ENCODE results near the gene TRMT44. TPM values are rescaled to one million over a fixed set of nuclear protein-coding genes. Genes with fewer than 3 reads are reported as not detected.

TRMT44 gene
- total and polyA plus RNA-seq, 2 of the 4 experiments (the other 2 are of a cell fraction), result 7.3 to 8.1 TPM

DNA sequence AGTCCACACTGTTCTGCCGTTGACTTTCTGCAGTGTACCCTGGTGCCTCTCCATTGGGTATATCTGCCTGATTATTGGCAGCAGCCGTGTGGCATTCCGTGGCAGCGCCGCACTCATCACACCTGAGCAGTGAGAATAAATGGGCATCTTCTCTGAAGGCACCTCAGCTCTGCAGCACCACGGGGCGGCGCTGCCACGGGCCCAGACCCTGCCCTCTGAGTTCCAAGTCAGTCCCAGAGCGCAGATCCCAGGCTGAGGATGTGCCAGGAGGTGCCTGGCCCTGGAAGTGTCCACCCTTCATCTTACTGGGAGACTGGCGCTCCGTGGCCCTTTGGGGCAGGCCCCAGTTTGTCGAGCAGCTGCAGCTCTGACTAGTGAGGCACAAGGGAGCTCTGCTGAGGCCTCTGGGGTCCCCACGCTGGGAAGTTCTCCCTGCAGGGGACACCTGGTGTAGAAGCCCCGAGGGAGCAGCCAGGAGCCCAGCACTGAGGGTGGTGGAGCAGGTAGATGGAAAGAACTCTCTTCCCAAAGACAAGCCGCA, 36.6 kb downstream of the TRMT44 start (continued):
- TF ChIP-seq RAD21 (IDR thresholded peaks at IDR 0.05; ENCODE audit: low read length) (no peak), CEBPB (IDR thresholded peaks at IDR 0.05; ENCODE audit: low read depth, low read length) (no peak), SMC3 (IDR thresholded peaks at IDR 0.05; ENCODE audit: low read depth, low read length) (no peak), FOS (IDR thresholded peaks at IDR 0.05; ENCODE audit: low read depth, low read length) (no peak), BHLHE40 (IDR thresholded peaks at IDR 0.05; ENCODE audit: low read depth, low read length) (no peak)

DNA sequence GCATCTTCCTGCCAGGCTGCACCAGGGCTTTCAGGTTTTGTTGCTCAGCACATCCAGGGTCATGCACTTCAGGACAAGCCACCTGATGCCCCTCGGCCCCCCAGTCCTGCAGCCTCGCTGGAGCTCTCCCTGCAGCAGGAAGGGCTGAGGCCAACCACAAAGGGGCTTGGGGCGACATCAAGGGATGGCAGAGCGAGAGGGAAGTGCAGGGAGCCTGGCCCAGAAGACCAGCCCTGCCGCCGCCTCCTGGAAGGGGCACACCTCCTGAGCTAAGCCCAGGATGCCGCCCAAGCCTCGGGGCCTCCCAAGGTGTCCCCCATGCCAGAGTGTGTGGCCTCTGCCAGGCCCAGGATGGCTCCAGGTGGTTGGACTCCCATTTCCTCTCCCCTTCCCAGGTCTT, 37.1 kb downstream of the TRMT44 start:
- Histone ChIP-seq H3K4me2 (ENCODE audit: low read depth, low read length) (no peak overlapping the region), H3K79me1 (ENCODE audit: low read depth in 1 of 2, low read length in 2 of 2) (peaks cover 0 to 6% of the 10 kb centered on the region in 2 experiments; a peak in 1 of 4 replicates), H3K4ac (ENCODE audit: low read depth, low read length) (no peak overlapping the region), H4K8ac (ENCODE audit: low read depth in 2 of 2, low read length in 2 of 2) (no peak overlapping the region), H2BK120ac (ENCODE audit: low read depth, low read length) (no peak overlapping the region), H2AFZ (replicated peaks; ENCODE audit: low read length, poor library complexity) (no peak overlapping the region), H3K36me3 (ENCODE audit: control insufficient read depth, insufficient read depth, low read length) (peaks cover 14% of the 10 kb centered on the region), H3K56ac (ENCODE audit: extremely low read depth, insufficient read depth, low read length) (no peak overlapping the region), H3K18ac (ENCODE audit: low read depth, low read length) (no peak overlapping the region), H3K14ac (replicated peaks; ENCODE audit: low read depth, low read length) (no peak overlapping the region), H4K5ac (ENCODE audit: low read depth, low read length) (no peak overlapping the region), H2AK9ac (replicated peaks; ENCODE audit: low read depth, low read length, poor library complexity) (no peak overlapping the region), H3K9ac (ENCODE audit: low read depth, low read length) (no peak overlapping the region), H4K91ac (ENCODE audit: insufficient read depth, low read depth, low read length) (no peak overlapping the region), H3K23ac (ENCODE audit: low read depth, low read length) (no peak overlapping the region), H2BK5ac (ENCODE audit: low read depth, low read length, poor library complexity, severe bottlenecking) (no peak overlapping the region), H3K9me3 (ENCODE audit: control insufficient read depth, insufficient read depth, low read length) (no peaks in the 10 kb centered on the region), H3K9me1 (ENCODE audit: insufficient read depth, low read length) (peaks cover 14% of the 10 kb centered on the region; the same call in 1 of the 2 replicates), H3K4me3 (ENCODE audit: insufficient read depth, low read depth, low read length) (no peak overlapping the region), H3K4me1 (ENCODE audit: control insufficient read depth, insufficient read depth, low read length) (peaks cover 12% of the 10 kb centered on the region), H2AK5ac (ENCODE audit: low read depth, low read length) (no peak overlapping the region), H3K27me3 (ENCODE audit: control insufficient read depth, insufficient read depth, low read length) (0 out of 2 replicates have a peak, but pooled peaks cover 2% of the 10 kb centered on the region), H2BK20ac (ENCODE audit: low read depth, low read length) (no peak overlapping the region), H3K27ac (ENCODE audit: insufficient read depth, low read length) (no peak overlapping the region), H4K20me1 (ENCODE audit: insufficient read depth, low read length) (peaks cover 23% of the 10 kb centered on the region), H2BK15ac (ENCODE audit: low read depth, low read length) (no peak overlapping the region)
- WGBS, 2 experiments (ENCODE audit: extremely low coverage in 2 of 2, insufficient read length in 1 of 2), result 100% methylated on average over 2 of the region's 8 CpGs; no CpG with 5 or more reads in 1 of the 2 experiments
- ATAC-seq (ENCODE audit: low read depth), result no peak
- intact Hi-C loops (cut with micrococcal nuclease), result no loop called here
- in situ Hi-C loops (cut with MboI; ENCODE audit: low sequenced_read_pairs), result no loop called here
- ChIA-PET CTCF (no interaction called here), POLR2A (ENCODE audit: unreplicated experiment) (no interaction called here)
- DNase-seq, result no peak
- no TSS peak for BruUV-seq (replicated peaks)
- dilution Hi-C loops (cut with HindIII; ENCODE audit: low sequenced_read_pairs, unreplicated experiment), result no loop called here
- TF ChIP-seq POLR2A (IDR thresholded peaks at IDR 0.05; ENCODE audit: low read depth, low read length) (no peak), RAD21 (IDR thresholded peaks at IDR 0.05; ENCODE audit: low read length) (no peak), CHD1 (IDR thresholded peaks at IDR 0.05; ENCODE audit: low read depth, low read length) (no peak), MAFK (IDR thresholded peaks at IDR 0.05; ENCODE audit: low read depth, low read length) (no peak), MAZ (IDR thresholded peaks at IDR 0.05; ENCODE audit: borderline replicate concordance, low read depth, low read length) (no peak), BHLHE40 (IDR thresholded peaks at IDR 0.05; ENCODE audit: low read depth, low read length) (no peak), FOS (IDR thresholded peaks at IDR 0.05; ENCODE audit: low read depth, low read length) (no peak), MXI1 (IDR thresholded peaks at IDR 0.05; ENCODE audit: borderline replicate concordance, low read depth, low read length) (no peak), CTCF (conservative IDR thresholded peaks at IDR 0.05; ENCODE audit: low read depth, low read length) (no peak), SMC3 (IDR thresholded peaks at IDR 0.05; ENCODE audit: low read depth, low read length) (no peak), ELK1 (IDR thresholded peaks at IDR 0.05; ENCODE audit: borderline replicate concordance, low read depth, low read length) (no peak), NFE2L2 (IDR thresholded peaks at IDR 0.05; ENCODE audit: low read depth, low read length) (no peak), RFX5 (IDR thresholded peaks at IDR 0.05; ENCODE audit: low read depth, low read length) (no peak), CEBPB (IDR thresholded peaks at IDR 0.05; ENCODE audit: low read depth, low read length) (no peak)
